Left renal pelvis (tissue), 4 donors: Measurements from ENCODE around the gene RYR3. TPM values are rescaled to one million over a fixed set of nuclear protein-coding genes. Genes with fewer than 3 reads are reported as not detected.

Source experiments
- DNase-seq, 4 donors: peaks; one replicate each; pipeline ENCODE4 v3.0.0-alpha.2; 2013; ENCODE audit warnings: low read depth in 4 of 4, low spot score in 3 of 4
- polyA plus RNA-seq, 4 donors: library from polyadenylated mRNA; unstranded; fragments of 120-200 nt; gene quantifications; one replicate each; pipeline ENCODE4 v1.2.1, GENCODE V29; 2013; ENCODE audit not compliant: insufficient read length in 4 of 4

Gene RYR3
- polyA plus RNA-seq, 4 donors = 4.0 to 13.9 (median 5.2) TPM

DNA sequence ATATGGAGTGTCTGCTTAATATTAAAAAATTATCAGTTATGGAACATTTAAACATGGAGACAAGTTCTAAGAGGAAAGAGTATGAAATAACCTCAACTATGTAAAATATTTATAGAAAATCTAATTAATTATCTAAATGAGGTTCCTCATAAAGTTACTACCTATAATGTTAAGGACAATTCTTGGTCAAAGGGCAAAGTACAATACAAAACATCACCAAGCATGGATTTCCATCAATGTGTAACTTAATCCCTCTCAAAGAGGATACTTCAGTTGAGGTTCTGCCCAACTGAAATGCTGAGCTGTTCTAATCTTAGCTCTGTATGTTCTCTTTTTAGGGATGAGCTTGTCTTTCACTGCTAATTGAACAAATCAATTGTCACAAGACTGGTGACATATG lies 601.6 kb downstream of the RYR3 start:
- DNase-seq = no peak

DNA sequence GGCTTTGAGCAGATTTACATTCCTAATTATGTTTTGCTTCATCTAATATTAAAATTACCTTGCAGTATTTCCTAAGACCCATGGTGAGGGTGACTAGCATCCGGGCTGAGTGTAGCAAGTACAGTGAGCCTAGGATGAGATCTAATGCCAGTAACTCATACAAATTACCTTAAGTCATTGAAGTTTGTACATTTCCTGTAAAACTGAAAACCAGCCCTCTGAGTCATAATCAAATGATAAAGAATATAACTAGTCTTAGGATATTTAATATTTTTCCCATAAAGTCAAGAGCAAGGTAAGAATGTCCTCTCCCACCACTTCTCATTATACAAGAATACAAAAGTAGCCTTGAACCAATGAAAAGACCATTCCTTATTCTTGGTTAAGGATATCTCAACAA lies 602.7 kb downstream of the RYR3 start:
- DNase-seq = no peak

Other genes starting within 250 kb of the RYR3 start
- 10 to 100 TPM in 3 of 4 donors, 1 to 10 TPM in 1; 1.5 to 20.2 (median 17.3) TPM for gene FMN1, start 116.3 kb upstream of the RYR3 start, polyA plus RNA-seq